K562 (cell line): ENCODE measurements around the gene PNPLA2.
A peak's percentile ranks its signal among the peaks of the same experiment; 100 is the strongest.

ENCODE experiments used
- CHD2 ChIP-seq: IDR thresholded peaks from 2 replicates; pipeline ENCODE4 v1.6.1; 2011; ENCODE audit warnings: low read depth, low read length
- SP2 ChIP-seq: IDR thresholded peaks from 2 replicates; pipeline ENCODE4 v1.6.1; 2011; ENCODE audit warnings: mild to moderate bottlenecking, low read depth, low read length, moderate library complexity; ENCODE audit not compliant: poor library complexity, severe bottlenecking; ENCODE audit errors: extremely low read depth
- TFAP4 ChIP-seq: sonication (generic); formaldehyde crosslinking; IDR thresholded peaks from 2 replicates; pipeline ENCODE4 v1.8.0; 2022; ENCODE audit warnings: missing genetic modification reagents, mild to moderate bottlenecking, moderate library complexity, borderline replicate concordance
- THAP7 ChIP-seq: fragments of 250-450 bp; sonication (Bioruptor Pico); IDR thresholded peaks from 2 replicates; pipeline ENCODE4 v1.5.0; 2021
- ZFX ChIP-seq: sonication (generic); formaldehyde crosslinking; IDR thresholded peaks from 2 replicates; pipeline ENCODE4 v1.8.0; 2022; ENCODE audit warnings: mild to moderate bottlenecking, missing genetic modification reagents, moderate library complexity
- ZNF395 ChIP-seq: fragments of 200-800 bp; sonication (Bioruptor generic); IDR thresholded peaks from 2 replicates; pipeline ENCODE4 v1.6.1; 2017; ENCODE audit warnings: missing genetic modification characterization, missing compliant biosample characterization

- no peak for TF ChIP-seq THAP7 (CRISPR knock-in tag)
- no peak for TF ChIP-seq CHD2
- peak; percentile 40; the same call in 1 of the 2 replicates for TF ChIP-seq TFAP4 (CRISPR knock-in tag)
- peak; percentile 86 for TF ChIP-seq ZFX (CRISPR knock-in tag)
- peak; percentile 82 for TF ChIP-seq ZNF395 (CRISPR knock-in tag)
- TF ChIP-seq SP2: no peak
These were observed 8.6 kb downstream of the PNPLA2 start for GRCh38 chr11:827146-827896.
